GM18508 (cell line): Measurements from ENCODE around the gene HRH2.

ENCODE experiments used
- ATAC-seq: cut with Tn5 transposase; IDR thresholded peaks from one replicate; pipeline ENCODE4 v1.9.1; 2021; ENCODE audit warnings: moderate number of reproducible peaks; ENCODE audit not compliant: insufficient read depth, unreplicated experiment

Gene HRH2

GRCh38 chr5:175731756-175732465 is 74.0 kb downstream of the HRH2 start:
- no peak for ATAC-seq

- ATAC-seq = no peak
Observed at GRCh38 chr5:175733017-175733416, 75.1 kb downstream of the HRH2 start.

- no peak for ATAC-seq
Observed at GRCh38 chr5:175734016-175734415, 76.1 kb downstream of the HRH2 start.

- ATAC-seq = no peak
Observed at GRCh38 chr5:175734501-175734900, 76.6 kb downstream of the HRH2 start.

GRCh38 chr5:175735701-175736100 is 77.8 kb downstream of the HRH2 start:
- no peak for ATAC-seq

- no peak for ATAC-seq
Observed at GRCh38 chr5:175736652-175737051, 78.8 kb downstream of the HRH2 start.

GRCh38 chr5:175737481-175737880 is 79.6 kb downstream of the HRH2 start:
- ATAC-seq = no peak

GRCh38 chr5:175738126-175738525 is 80.3 kb downstream of the HRH2 start:
- no peak for ATAC-seq

GRCh38 chr5:175738602-175739133 is 80.8 kb downstream of the HRH2 start:
- no peak for ATAC-seq

GRCh38 chr5:175740014-175740413 is 82.1 kb downstream of the HRH2 start:
- ATAC-seq = no peak

GRCh38 chr5:175741556-175741955 is 83.7 kb downstream of the HRH2 start:
- ATAC-seq = no peak

- ATAC-seq = no peak
Observed at GRCh38 chr5:175742290-175742994, 84.6 kb downstream of the HRH2 start.

- ATAC-seq = no peak
Observed at GRCh38 chr5:175743676-175744210, 85.9 kb downstream of the HRH2 start.

GRCh38 chr5:175745210-175745609 is 87.3 kb downstream of the HRH2 start:
- no peak for ATAC-seq

GRCh38 chr5:175746851-175747250 is 89.0 kb downstream of the HRH2 start:
- ATAC-seq = no peak

GRCh38 chr5:175747539-175748060 is 89.7 kb downstream of the HRH2 start:
- no peak for ATAC-seq

- ATAC-seq = no peak
Observed at GRCh38 chr5:175748650-175749049, 90.8 kb downstream of the HRH2 start.

- no peak for ATAC-seq
Observed at GRCh38 chr5:175749591-175749990, 91.7 kb downstream of the HRH2 start.

GRCh38 chr5:175750511-175750931 is 92.7 kb downstream of the HRH2 start:
- no peak for ATAC-seq

- ATAC-seq = no peak
Observed at GRCh38 chr5:175751369-175751768, 93.5 kb downstream of the HRH2 start.
